ENCODE data around the gene KLHL10. TPM values are rescaled to one million over a fixed set of nuclear protein-coding genes. Genes with fewer than 3 reads are reported as not detected.
"Not testable (repeated sequence)": the region's sequence is repeated elsewhere in the genome, so short reads cannot be mapped to it uniquely, and the experiment has no call there.

The KLHL10 gene
- polyA plus RNA-seq, 2 donors, result 0.22 to 0.39 TPM

DNA sequence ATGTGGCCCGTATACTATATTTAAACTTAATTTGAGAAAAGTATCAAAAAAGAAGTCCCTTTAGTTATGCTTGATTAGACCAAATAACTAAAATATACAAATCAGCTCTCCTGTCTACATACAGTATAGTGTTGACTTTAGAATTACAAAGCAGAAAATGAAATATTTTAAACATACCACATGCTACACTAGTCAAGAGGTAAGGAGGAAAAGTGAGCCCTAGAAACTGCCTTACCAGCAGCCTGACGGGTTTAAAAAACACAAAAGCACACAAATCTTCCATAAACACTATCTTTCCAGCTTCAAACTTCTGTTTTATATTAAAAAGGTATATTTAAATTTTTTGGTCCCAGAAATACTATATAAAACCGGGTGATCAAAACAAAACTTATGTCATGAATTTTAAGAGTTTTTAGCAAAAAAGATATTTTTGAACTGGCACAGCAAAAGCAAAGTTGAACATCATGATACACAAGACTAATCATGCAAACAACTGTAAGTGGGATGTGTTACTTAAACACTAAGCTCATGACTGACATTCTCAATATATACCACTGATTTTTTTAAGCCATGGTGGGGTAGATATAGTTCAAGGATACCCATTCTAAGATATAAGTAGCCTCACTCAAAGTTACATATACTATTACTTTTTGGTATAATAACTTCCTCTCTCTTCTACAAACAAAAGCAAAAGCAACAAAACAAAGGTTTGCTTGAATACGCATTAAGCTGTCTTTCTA, 11.8 kb downstream of the KLHL10 start:
- Histone ChIP-seq H3K36me3 (ENCODE audit: control insufficient read depth in 2 of 2, insufficient read depth in 2 of 2, low read length in 1 of 2) (peaks cover 6 to 11% of the 10 kb centered on the region in 2 donors), H3K27ac (ENCODE audit: low read depth in 2 of 2, low read length in 1 of 2) (no peak overlapping the region), H3K27me3 (ENCODE audit: control insufficient read depth in 1 of 2, insufficient read depth in 2 of 2, low read length in 2 of 2) (no peaks in the 10 kb centered on the region), H3K4me1 (ENCODE audit: control insufficient read depth in 2 of 2, insufficient read depth in 2 of 2, low read length in 1 of 2) (no peaks in the 10 kb centered on the region), H3K4me3 (ENCODE audit: low read depth in 1 of 2, low read length in 2 of 2) (no peak overlapping the region), H3K9me3 (ENCODE audit: control insufficient read depth in 2 of 2, insufficient read depth in 1 of 2, low read depth in 1 of 2, low read length in 1 of 2) (no peaks in the 10 kb centered on the region)
- 73 to 74% methylated on average over 4 of the region's 4 CpGs for WGBS, 2 donors

DNA sequence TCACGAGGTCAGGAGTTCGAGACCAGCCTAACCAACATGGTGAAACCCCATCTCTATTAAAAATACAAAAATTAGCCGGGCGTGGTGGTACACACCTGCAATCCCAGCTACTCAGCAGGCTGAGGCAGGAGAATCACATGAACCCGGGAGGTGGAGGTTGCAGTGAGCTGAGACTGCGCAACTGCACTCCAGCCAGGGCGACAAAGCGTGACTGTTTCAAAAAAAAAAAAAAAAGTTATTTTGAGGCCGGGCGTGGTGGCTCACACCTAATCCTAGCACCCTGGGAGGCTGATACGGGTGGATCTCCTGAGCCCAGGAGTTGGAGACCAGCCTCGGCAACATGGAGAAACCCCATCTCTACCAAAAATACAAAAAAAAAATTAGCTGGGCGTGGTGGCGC, 13.8 kb downstream of the KLHL10 start:
- not testable (repeated sequence) for H3K9me3 ChIP-seq (ENCODE audit: control insufficient read depth in 2 of 2, insufficient read depth in 1 of 2, low read depth in 1 of 2, low read length in 1 of 2); H3K27ac ChIP-seq (ENCODE audit: low read depth in 2 of 2, low read length in 1 of 2); H3K27me3 ChIP-seq (ENCODE audit: control insufficient read depth in 1 of 2, insufficient read depth in 2 of 2, low read length in 2 of 2); H3K4me1 ChIP-seq (ENCODE audit: control insufficient read depth in 2 of 2, insufficient read depth in 2 of 2, low read length in 1 of 2); H3K4me3 ChIP-seq (ENCODE audit: low read depth in 1 of 2, low read length in 2 of 2)
- H3K36me3 ChIP-seq (ENCODE audit: control insufficient read depth in 2 of 2, insufficient read depth in 2 of 2, low read length in 1 of 2), result peaks cover 9 to 14% of the 10 kb centered on the region in 2 donors
- 79 to 87% methylated on average over 14 of the region's 14 CpGs for WGBS, 2 donors

DNA sequence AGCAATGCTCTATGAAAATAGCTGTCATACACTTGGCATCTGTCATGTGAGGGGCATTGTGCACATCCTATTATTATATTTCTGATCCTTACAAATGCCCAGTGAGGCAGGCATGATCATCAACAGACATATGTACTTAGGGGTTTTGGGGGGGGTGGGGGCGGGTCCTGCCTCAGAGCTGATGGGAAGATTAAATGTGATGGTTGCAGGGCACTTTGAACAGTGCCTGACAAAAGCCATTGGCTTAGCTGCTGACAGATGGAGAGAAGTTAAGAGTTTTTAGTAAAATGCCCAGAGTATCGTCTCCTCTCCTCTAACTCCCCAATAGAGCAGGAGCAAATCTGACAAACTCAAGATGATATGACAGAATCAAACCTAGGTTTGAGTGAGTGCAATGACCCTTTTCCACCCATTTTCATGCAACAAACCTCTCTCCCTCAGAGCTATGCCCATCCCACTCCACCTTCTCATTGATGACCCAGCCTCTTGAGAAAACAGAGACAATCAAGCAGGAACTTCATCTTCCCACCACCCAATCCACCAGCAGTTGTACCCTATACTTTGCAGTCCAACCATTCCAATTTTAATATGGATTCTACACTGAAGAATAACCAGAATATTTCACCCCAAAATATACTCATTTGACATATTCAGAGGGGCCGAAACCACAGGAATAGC, 22.8 kb downstream of the KLHL10 start:
- Histone ChIP-seq H3K27ac (ENCODE audit: low read depth in 2 of 2, low read length in 1 of 2) (no peak overlapping the region), H3K36me3 (ENCODE audit: control insufficient read depth in 2 of 2, insufficient read depth in 2 of 2, low read length in 1 of 2) (no peaks in the 10 kb centered on the region), H3K4me3 (ENCODE audit: low read depth in 1 of 2, low read length in 2 of 2) (no peak overlapping the region), H3K4me1 (ENCODE audit: control insufficient read depth in 2 of 2, insufficient read depth in 2 of 2, low read length in 1 of 2) (peaks cover 0 to 7% of the 10 kb centered on the region in 2 donors), H3K27me3 (ENCODE audit: control insufficient read depth in 1 of 2, insufficient read depth in 2 of 2, low read length in 2 of 2) (no peaks in the 10 kb centered on the region), H3K9me3 (ENCODE audit: control insufficient read depth in 2 of 2, insufficient read depth in 1 of 2, low read depth in 1 of 2, low read length in 1 of 2) (no peaks in the 10 kb centered on the region)
- 75 to 81% methylated on average over 3 of the region's 3 CpGs for WGBS, 2 donors

DNA sequence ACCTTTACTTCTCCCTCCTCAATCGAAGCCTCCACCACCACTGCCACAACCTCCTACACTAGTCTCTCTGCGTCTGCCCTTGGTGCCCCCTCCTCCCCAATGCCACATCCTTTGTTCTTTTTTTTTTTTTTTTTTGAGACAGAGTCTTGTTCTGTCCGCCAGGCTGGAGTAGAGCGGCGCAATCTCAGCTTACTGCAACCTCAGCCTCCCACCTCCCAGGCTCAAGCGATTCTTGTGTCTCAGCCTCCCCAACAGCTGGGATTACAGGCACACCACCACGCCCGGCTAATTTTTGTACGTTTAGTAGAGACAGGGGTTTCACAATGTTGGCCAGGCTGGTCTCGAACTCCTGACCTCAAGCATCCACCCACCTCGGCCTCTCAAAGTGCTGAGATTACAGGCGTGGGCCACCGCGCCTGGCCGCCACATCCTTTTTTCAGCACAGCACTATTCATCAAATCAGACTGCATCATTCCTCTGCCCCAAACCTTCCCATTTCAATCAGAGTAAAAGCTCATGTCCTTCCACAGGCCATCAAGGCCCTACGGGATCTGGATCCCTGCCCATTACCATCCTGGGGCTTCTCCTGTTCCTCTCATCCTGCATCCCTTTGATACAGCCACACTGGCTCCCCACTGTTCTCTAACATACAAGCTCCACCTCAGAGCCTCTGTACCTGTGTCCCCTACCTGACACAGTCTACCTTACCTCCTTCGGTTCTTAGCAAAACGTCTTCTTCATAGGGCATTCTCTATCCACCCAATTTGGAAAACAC, 25.6 kb downstream of the KLHL10 start:
- WGBS, 2 donors, result 60 to 62% methylated on average over 18 of the region's 18 CpGs
- peak overlapping the region in 1 of 2 donors; percentile 77 for H3K4me3 ChIP-seq (ENCODE audit: low read depth in 1 of 2, low read length in 2 of 2)
- H3K4me1 ChIP-seq (ENCODE audit: control insufficient read depth in 2 of 2, insufficient read depth in 2 of 2, low read length in 1 of 2), result peaks cover 0 to 7% of the 10 kb centered on the region in 2 donors

DNA sequence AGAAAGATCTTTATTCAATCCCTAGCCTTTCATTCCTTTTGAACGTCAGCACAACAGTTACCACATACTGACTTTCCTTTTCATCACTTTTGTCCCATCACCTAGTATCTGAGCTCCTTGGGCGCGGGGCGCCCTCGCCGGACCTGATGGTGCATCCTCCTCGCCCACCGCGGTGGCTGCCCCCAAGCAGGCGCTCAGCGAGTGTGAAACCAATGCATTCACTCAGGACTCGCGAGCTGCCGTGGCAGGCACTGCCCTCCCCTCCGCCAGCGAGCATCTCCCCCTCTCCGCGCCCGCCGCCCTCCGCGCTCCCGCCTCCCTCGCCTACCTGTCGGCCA, 26.8 kb downstream of the KLHL10 start:
- Histone ChIP-seq H3K27me3 (ENCODE audit: control insufficient read depth in 1 of 2, insufficient read depth in 2 of 2, low read length in 2 of 2) (no peaks in the 10 kb centered on the region), H3K4me1 (ENCODE audit: control insufficient read depth in 2 of 2, insufficient read depth in 2 of 2, low read length in 1 of 2) (peaks cover 0 to 7% of the 10 kb centered on the region in 2 donors), H3K9me3 (ENCODE audit: control insufficient read depth in 2 of 2, insufficient read depth in 1 of 2, low read depth in 1 of 2, low read length in 1 of 2) (no peaks in the 10 kb centered on the region), H3K36me3 (ENCODE audit: control insufficient read depth in 2 of 2, insufficient read depth in 2 of 2, low read length in 1 of 2) (no peaks in the 10 kb centered on the region), H3K27ac (ENCODE audit: low read depth in 2 of 2, low read length in 1 of 2) (peak overlapping the region; percentile 82 to 95), H3K4me3 (ENCODE audit: low read depth in 1 of 2, low read length in 2 of 2) (peak overlapping the region; percentile 77 to 78)
- 0 to 1% methylated on average over 20 to 25 of the region's 25 CpGs for WGBS, 2 donors

More for the DNA sequence above, 25.6 kb downstream of the KLHL10 start:
- Histone ChIP-seq H3K27ac (ENCODE audit: low read depth in 2 of 2, low read length in 1 of 2) (no peak overlapping the region), H3K36me3 (ENCODE audit: control insufficient read depth in 2 of 2, insufficient read depth in 2 of 2, low read length in 1 of 2) (no peaks in the 10 kb centered on the region), H3K27me3 (ENCODE audit: control insufficient read depth in 1 of 2, insufficient read depth in 2 of 2, low read length in 2 of 2) (no peaks in the 10 kb centered on the region), H3K9me3 (ENCODE audit: control insufficient read depth in 2 of 2, insufficient read depth in 1 of 2, low read depth in 1 of 2, low read length in 1 of 2) (no peaks in the 10 kb centered on the region)

DNA sequence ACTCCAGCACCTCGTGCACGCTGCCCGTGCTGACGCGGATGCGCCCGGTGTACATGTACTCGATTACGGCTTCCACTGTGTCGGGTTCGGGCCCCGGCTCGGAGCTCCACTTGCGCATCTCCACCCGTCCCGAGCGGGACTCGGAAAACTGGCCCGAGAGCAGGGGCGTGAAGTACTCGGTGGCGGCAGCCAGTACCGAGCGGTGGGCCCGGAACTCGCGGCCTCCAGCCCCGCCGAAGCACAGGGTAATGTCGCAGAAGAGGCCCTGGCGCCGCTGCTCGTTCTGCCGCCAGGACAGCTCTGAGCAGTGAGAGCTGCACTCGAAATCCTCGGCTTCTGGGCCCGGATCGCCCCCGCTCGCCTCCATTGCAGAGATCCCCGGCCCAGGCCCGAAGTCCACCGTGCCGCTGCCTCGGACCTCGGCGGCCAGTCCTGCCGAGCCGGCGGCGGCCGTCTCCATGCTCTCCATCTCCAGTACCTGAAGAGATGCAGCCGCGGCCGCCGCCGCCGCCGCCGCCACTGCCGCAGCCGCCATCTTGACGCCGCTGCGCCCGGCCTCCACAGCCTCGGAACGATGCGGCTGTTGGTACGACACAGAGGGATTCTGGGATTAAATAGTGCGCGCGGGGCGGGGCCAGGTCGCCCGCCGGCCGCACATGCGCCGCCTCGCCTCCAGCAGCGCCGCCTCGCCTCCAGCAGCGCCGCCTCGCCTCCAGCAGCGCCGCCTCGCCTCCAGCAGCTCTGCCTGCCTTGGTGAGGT, 27.4 kb downstream of the KLHL10 start, which contains the start of gene KLHL11:
Gene KLHL11, minus strand, starts transcription at position 588 of the 760 bp plus-strand sequence. Its CDS starts 53 bp downstream, at position 535.
- H3K27me3 ChIP-seq (ENCODE audit: control insufficient read depth in 1 of 2, insufficient read depth in 2 of 2, low read length in 2 of 2), result no peaks in the 10 kb centered on the region
- H3K36me3 ChIP-seq (ENCODE audit: control insufficient read depth in 2 of 2, insufficient read depth in 2 of 2, low read length in 1 of 2), result peaks cover 0 to under 1% of the 10 kb centered on the region in 2 donors
- 0% methylated on average over 70 to 90 of the region's 90 CpGs for WGBS, 2 donors
- no peaks in the 10 kb centered on the region for H3K9me3 ChIP-seq (ENCODE audit: control insufficient read depth in 2 of 2, insufficient read depth in 1 of 2, low read depth in 1 of 2, low read length in 1 of 2)
- peak within 1 kb of the TSS; percentile 82 to 95 for H3K27ac ChIP-seq (ENCODE audit: low read depth in 2 of 2, low read length in 1 of 2)
- H3K4me1 ChIP-seq (ENCODE audit: control insufficient read depth in 2 of 2, insufficient read depth in 2 of 2, low read length in 1 of 2), result peaks cover 0 to 7% of the 10 kb centered on the region in 2 donors
- H3K4me3 ChIP-seq (ENCODE audit: low read depth in 1 of 2, low read length in 2 of 2), result peak within 1 kb of the TSS; percentile 77 to 78

DNA sequence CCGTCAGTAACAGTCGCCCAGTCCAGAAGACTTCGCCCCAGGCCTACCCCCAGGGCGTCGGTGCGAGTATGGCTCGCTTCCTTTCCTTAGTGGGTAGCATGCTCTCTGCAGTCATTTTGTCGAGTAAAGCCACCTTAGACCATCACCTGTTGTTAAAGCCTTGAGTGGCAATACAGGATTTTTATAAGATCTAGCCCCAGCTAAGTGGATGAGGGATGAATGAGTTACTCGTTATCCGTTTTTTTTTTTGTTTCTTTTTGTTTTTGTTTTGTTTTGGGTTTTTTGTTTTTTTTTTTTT, 27.9 kb downstream of the KLHL10 start:
- H3K27ac ChIP-seq (ENCODE audit: low read depth in 2 of 2, low read length in 1 of 2), result peak overlapping the region; percentile 81 to 95
- H3K27me3 ChIP-seq (ENCODE audit: control insufficient read depth in 1 of 2, insufficient read depth in 2 of 2, low read length in 2 of 2), result no peaks in the 10 kb centered on the region
- H3K9me3 ChIP-seq (ENCODE audit: control insufficient read depth in 2 of 2, insufficient read depth in 1 of 2, low read depth in 1 of 2, low read length in 1 of 2), result no peaks in the 10 kb centered on the region
- peaks cover 0 to 7% of the 10 kb centered on the region in 2 donors for H3K4me1 ChIP-seq (ENCODE audit: control insufficient read depth in 2 of 2, insufficient read depth in 2 of 2, low read length in 1 of 2)
- H3K4me3 ChIP-seq (ENCODE audit: low read depth in 1 of 2, low read length in 2 of 2), result peak overlapping the region; percentile 77 to 78
- 1% methylated on average over 10 of the region's 10 CpGs for WGBS, 2 donors
- H3K36me3 ChIP-seq (ENCODE audit: control insufficient read depth in 2 of 2, insufficient read depth in 2 of 2, low read length in 1 of 2), result peaks cover 0 to 5% of the 10 kb centered on the region in 2 donors

DNA sequence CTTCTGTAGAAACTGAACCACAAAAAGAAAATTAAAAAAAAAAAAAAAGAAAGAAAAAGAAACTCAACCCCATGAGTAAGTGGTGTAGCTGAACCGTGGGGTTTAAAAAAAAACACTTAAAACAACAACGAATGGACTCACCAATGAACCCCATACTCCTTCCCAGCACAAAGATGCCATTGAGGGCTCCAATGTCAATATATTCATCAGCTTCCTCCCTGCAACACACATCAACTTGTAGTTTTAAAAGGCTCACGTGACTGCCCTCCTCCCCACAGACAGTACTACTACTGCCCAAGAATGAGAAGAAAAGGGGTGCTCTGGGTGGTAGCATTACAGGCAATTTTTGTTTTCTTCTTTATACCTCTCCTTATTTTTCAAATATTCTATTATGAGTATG, 30.9 kb downstream of the KLHL10 start:
- H3K4me3 ChIP-seq (ENCODE audit: low read depth in 1 of 2, low read length in 2 of 2), result no peak overlapping the region
- 72 to 74% methylated on average over 3 of the region's 3 CpGs for WGBS, 2 donors
- peaks cover 4 to 25% of the 10 kb centered on the region in 2 donors for H3K36me3 ChIP-seq (ENCODE audit: control insufficient read depth in 2 of 2, insufficient read depth in 2 of 2, low read length in 1 of 2)
- no peak overlapping the region for H3K27ac ChIP-seq (ENCODE audit: low read depth in 2 of 2, low read length in 1 of 2)
- no peaks in the 10 kb centered on the region for H3K27me3 ChIP-seq (ENCODE audit: control insufficient read depth in 1 of 2, insufficient read depth in 2 of 2, low read length in 2 of 2)
- no peaks in the 10 kb centered on the region for H3K9me3 ChIP-seq (ENCODE audit: control insufficient read depth in 2 of 2, insufficient read depth in 1 of 2, low read depth in 1 of 2, low read length in 1 of 2)
- H3K4me1 ChIP-seq (ENCODE audit: control insufficient read depth in 2 of 2, insufficient read depth in 2 of 2, low read length in 1 of 2), result peaks cover 0 to under 1% of the 10 kb centered on the region in 2 donors

DNA sequence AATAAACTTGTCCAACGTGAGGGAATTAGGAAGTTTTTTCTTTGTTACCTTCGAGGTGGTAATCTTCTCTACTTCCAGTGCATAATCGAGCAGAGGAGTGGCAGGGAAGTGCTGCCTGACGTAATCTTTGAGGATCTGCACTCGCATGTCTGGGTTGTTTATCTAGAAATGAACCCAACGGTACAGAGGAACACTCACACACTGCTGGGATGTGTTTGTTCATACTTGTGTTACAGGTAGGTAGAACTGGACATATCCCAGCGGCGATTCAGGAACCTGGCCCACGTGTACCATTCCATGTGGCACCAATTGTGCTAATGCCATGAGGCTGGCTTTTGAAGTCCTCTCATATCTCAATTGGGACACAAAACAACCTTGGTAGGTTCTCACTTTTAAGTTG, 31.8 kb downstream of the KLHL10 start:
- no peaks in the 10 kb centered on the region for H3K9me3 ChIP-seq (ENCODE audit: control insufficient read depth in 2 of 2, insufficient read depth in 1 of 2, low read depth in 1 of 2, low read length in 1 of 2)
- peak overlapping the region in 1 of 2 donors; percentile 68 for H3K27ac ChIP-seq (ENCODE audit: low read depth in 2 of 2, low read length in 1 of 2)
- no peaks in the 10 kb centered on the region for H3K27me3 ChIP-seq (ENCODE audit: control insufficient read depth in 1 of 2, insufficient read depth in 2 of 2, low read length in 2 of 2)
- WGBS, 2 donors, result 44 to 56% methylated on average over 9 of the region's 9 CpGs
- no peaks in the 10 kb centered on the region for H3K4me1 ChIP-seq (ENCODE audit: control insufficient read depth in 2 of 2, insufficient read depth in 2 of 2, low read length in 1 of 2)
- no peak overlapping the region for H3K4me3 ChIP-seq (ENCODE audit: low read depth in 1 of 2, low read length in 2 of 2)
- H3K36me3 ChIP-seq (ENCODE audit: control insufficient read depth in 2 of 2, insufficient read depth in 2 of 2, low read length in 1 of 2), result peaks cover 6 to 28% of the 10 kb centered on the region in 2 donors

Data from esophagus (tissue), 2 donors.